Hepatocyte (in vitro differentiated cells): Measurements from ENCODE around the gene LHFPL2. TPM values are rescaled to one million over a fixed set of nuclear protein-coding genes. Genes with fewer than 3 reads are reported as not detected.

Experiments
- DNase-seq: peaks from one replicate; pipeline ENCODE4 v3.0.0-alpha.2; 2016; ENCODE audit warnings: low spot score
- H2AFZ ChIP-seq: fragments of 200-600 bp; sonication (generic); 2 replicates; pipeline ENCODE4 v1.6.0; 2016; ENCODE audit warnings: antibody characterized with exemption, mild to moderate bottlenecking
- H3K27ac ChIP-seq: fragments of 200-600 bp; sonication (generic); 2 replicates; pipeline ENCODE4 v1.5.1; 2016; ENCODE audit warnings: mild to moderate bottlenecking
- H3K27me3 ChIP-seq: fragments of 200-600 bp; sonication (generic); 2 replicates; pipeline ENCODE4 v1.6.1; 2016
- H3K36me3 ChIP-seq: fragments of 200-600 bp; sonication (generic); replicated peaks from 2 replicates; pipeline ENCODE4 v1.5.1; 2016; ENCODE audit warnings: low read depth; ENCODE audit not compliant: insufficient read depth
- H3K4me1 ChIP-seq: fragments of 200-600 bp; sonication (generic); 2 replicates; pipeline ENCODE4 v1.5.1; 2016; ENCODE audit warnings: mild to moderate bottlenecking, moderate library complexity; ENCODE audit not compliant: insufficient read depth
- H3K4me2 ChIP-seq: fragments of 200-600 bp; sonication (generic); 2 replicates; pipeline ENCODE4 v1.6.0; 2016
- H3K4me3 ChIP-seq: fragments of 200-600 bp; sonication (generic); 2 replicates; pipeline ENCODE4 v1.5.1; 2016; ENCODE audit warnings: mild to moderate bottlenecking
- H3K79me2 ChIP-seq: fragments of 200-600 bp; sonication (generic); 2 replicates; pipeline ENCODE4 v1.6.0; 2017; ENCODE audit warnings: mild to moderate bottlenecking
- H3K9me2 ChIP-seq: fragments of 200-600 bp; sonication (generic); replicated peaks from 2 replicates; pipeline ENCODE4 v1.6.0; 2017; ENCODE audit warnings: mild to moderate bottlenecking; ENCODE audit not compliant: insufficient read depth
- H3K9me3 ChIP-seq: fragments of 200-600 bp; sonication (generic); 2 replicates; pipeline ENCODE4 v1.5.1; 2016; ENCODE audit warnings: low read depth, mild to moderate bottlenecking
- H4K20me1 ChIP-seq: fragments of 200-600 bp; sonication (generic); 2 replicates; pipeline ENCODE4 v1.6.0; 2016; ENCODE audit warnings: mild to moderate bottlenecking; ENCODE audit not compliant: insufficient read depth, poor library complexity, severe bottlenecking
- EZH2 ChIP-seq: fragments of 200-600 bp; sonication (generic); IDR thresholded peaks from 2 replicates; pipeline ENCODE4 v1.6.1; 2016; ENCODE audit warnings: antibody characterized with exemption, mild to moderate bottlenecking, borderline replicate concordance
- EZH2phosphoT487 ChIP-seq: fragments of 200-600 bp; sonication (generic); IDR thresholded peaks from one replicate; pipeline ENCODE4 v1.6.1; 2018; ENCODE audit warnings: antibody characterized with exemption, mild to moderate bottlenecking, low read depth, moderate library complexity; ENCODE audit not compliant: unreplicated experiment, severe bottlenecking
- WGBS: methylation state at CpG from one replicate; pipeline ENCODE4 v1.1.6; 2016; ENCODE audit warnings: low lambda C conversion rate; ENCODE audit errors: missing lambda C conversion rate; 5-methylcytosine and 5-hydroxymethylcytosine counted together
- polyA plus RNA-seq: library from polyadenylated mRNA; unstranded; fragments of >200 nt; fragmentation: Nextera tagmentation; extraction: Ambion mirVana; gene quantifications from 2 replicates; pipeline ENCODE4 v1.2.1, GENCODE V29; 2016
- total RNA-seq: library from RNA; depleted of rRNA; stranded (reverse); fragments of >200 nt; gene quantifications from 2 replicates; pipeline ENCODE4 v1.2.3, GENCODE V29; 2014
- TF ChIP-seq, protein P1 (sequence below): fragments of 200-600 bp; sonication (generic); IDR thresholded peaks from 2 replicates; pipeline ENCODE4 v1.5.1; 2016; ENCODE audit warnings: antibody characterized with exemption, mild to moderate bottlenecking; ENCODE audit not compliant: poor library complexity

Gene LHFPL2
- total and polyA plus RNA-seq, 2 experiments from 2014 or later = 15.6 to 39.9 TPM

- Histone ChIP-seq H3K4me3 (no peak overlapping the region), H3K36me3 (no peaks in the 10 kb centered on the region), H3K27me3 (no peaks in the 10 kb centered on the region), H3K9me3 (no peaks in the 10 kb centered on the region), H3K4me1 (peaks cover 34% of the 10 kb centered on the region), H4K20me1 (no peaks in the 10 kb centered on the region), H2AFZ (no peak overlapping the region), H3K27ac (peak overlapping the region; percentile 11), H3K9me2 (no peaks in the 10 kb centered on the region), H3K4me2 (no peak overlapping the region), H3K79me2 (peaks cover 35% of the 10 kb centered on the region)
- TF ChIP-seq EZH2 (no peak), EZH2phosphoT487 (no peak)
- TF ChIP-seq, protein P1, sequence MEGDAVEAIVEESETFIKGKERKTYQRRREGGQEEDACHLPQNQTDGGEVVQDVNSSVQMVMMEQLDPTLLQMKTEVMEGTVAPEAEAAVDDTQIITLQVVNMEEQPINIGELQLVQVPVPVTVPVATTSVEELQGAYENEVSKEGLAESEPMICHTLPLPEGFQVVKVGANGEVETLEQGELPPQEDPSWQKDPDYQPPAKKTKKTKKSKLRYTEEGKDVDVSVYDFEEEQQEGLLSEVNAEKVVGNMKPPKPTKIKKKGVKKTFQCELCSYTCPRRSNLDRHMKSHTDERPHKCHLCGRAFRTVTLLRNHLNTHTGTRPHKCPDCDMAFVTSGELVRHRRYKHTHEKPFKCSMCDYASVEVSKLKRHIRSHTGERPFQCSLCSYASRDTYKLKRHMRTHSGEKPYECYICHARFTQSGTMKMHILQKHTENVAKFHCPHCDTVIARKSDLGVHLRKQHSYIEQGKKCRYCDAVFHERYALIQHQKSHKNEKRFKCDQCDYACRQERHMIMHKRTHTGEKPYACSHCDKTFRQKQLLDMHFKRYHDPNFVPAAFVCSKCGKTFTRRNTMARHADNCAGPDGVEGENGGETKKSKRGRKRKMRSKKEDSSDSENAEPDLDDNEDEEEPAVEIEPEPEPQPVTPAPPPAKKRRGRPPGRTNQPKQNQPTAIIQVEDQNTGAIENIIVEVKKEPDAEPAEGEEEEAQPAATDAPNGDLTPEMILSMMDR = no peak
- WGBS = 86% methylated on average over 15 of the region's 15 CpGs
- no peak for DNase-seq
Measured at GRCh38 chr5:78523314-78524193, 125.0 kb downstream of the LHFPL2 start.

DNA sequence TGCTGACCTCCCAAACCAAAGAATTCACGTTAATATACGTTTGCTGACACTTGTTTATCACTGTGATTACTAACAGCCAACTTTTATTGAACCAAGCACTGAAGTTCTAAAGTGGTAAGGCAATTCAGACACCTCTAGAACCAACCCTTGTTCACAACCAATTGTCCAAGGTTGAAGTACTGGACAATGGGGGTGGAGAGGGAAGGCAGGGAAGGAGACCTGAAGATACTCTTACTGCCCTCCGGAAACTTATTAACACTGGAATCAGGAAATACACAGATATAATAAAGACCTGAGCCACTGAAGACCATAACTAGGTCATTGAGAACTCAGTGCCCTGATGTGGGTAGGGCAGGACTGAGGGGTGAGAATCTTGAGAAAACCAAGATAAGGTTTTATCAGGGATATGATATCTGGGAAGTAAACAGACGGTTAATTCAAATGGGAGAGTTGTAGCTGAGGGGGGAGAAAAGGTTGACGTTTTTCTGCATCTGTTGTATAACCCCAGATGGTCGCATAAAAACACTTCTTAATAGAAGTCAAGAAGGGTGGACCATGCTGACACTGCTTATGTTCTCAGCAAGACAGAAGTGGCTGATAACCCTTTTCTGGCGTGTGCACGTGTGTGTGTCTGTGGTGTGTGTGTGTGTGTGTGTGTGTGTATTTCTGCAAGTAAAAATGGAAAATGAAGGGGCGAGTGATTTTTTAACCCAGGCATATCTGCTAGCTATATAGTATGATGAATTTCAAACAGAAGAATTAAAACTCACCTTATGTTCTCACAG, 125.9 kb downstream of the LHFPL2 start:
- Histone ChIP-seq H3K36me3 (no peaks in the 10 kb centered on the region), H3K4me2 (no peak overlapping the region), H3K79me2 (peaks cover 29% of the 10 kb centered on the region), H2AFZ (no peak overlapping the region), H3K9me2 (no peaks in the 10 kb centered on the region), H3K27me3 (no peaks in the 10 kb centered on the region), H4K20me1 (no peaks in the 10 kb centered on the region), H3K27ac (no peak overlapping the region), H3K9me3 (no peaks in the 10 kb centered on the region), H3K4me1 (peaks cover 36% of the 10 kb centered on the region), H3K4me3 (no peak overlapping the region)
- no peak for DNase-seq
- TF ChIP-seq EZH2phosphoT487 (no peak), EZH2 (no peak)
- TF ChIP-seq, protein P1 = no peak
- 68% methylated on average over 9 of the region's 9 CpGs for WGBS

GRCh38 chr5:78521455-78521854, 127.1 kb downstream of the LHFPL2 start:
- no peak overlapping the region for H3K4me2 ChIP-seq
- H3K36me3 ChIP-seq = no peaks in the 10 kb centered on the region
- no peaks in the 10 kb centered on the region for H3K9me2 ChIP-seq
- WGBS = 61% methylated on average over 2 of the region's 2 CpGs
- peaks cover 36% of the 10 kb centered on the region for H3K79me2 ChIP-seq
- H3K4me3 ChIP-seq = no peak overlapping the region
- no peak overlapping the region for H2AFZ ChIP-seq
- H3K27me3 ChIP-seq = no peaks in the 10 kb centered on the region
- H3K4me1 ChIP-seq = peaks cover 31% of the 10 kb centered on the region
- H4K20me1 ChIP-seq = no peaks in the 10 kb centered on the region
- TF ChIP-seq EZH2phosphoT487 (no peak), EZH2 (no peak)
- TF ChIP-seq, protein P1 = no peak
- DNase-seq = no peak
- no peak overlapping the region for H3K27ac ChIP-seq
- no peaks in the 10 kb centered on the region for H3K9me3 ChIP-seq
